ENCODE data around the gene LEO1. TPM values are rescaled to one million over a fixed set of nuclear protein-coding genes. Genes with fewer than 3 reads are reported as not detected.

Gene LEO1
- total and polyA plus RNA-seq, 7 donors = 6.2 to 18.6 (median 7.6) TPM

GRCh38 chr15:51952805-51953204, 18.8 kb downstream of the LEO1 start:
- H3K27ac ChIP-seq = no peak overlapping the region
- H3K4me1 ChIP-seq = no peaks in the 10 kb centered on the region
- DNase-seq = no peak
- no peak overlapping the region for H3K4me3 ChIP-seq
- peaks cover 16 to 94% of the 10 kb centered on the region in 2 donors for H3K36me3 ChIP-seq (ENCODE audit: insufficient read depth in 1 of 2, low read depth in 1 of 2)
- no peak for ATAC-seq
- intact Hi-C loops (cut with DNase I) = no loop called here
- H3K27me3 ChIP-seq (ENCODE audit: insufficient read depth in 3 of 3, low read length in 2 of 3) = no peaks in the 10 kb centered on the region
- H3K9me3 ChIP-seq = no peaks in the 10 kb centered on the region
- 94 to 98% (median 95%) methylated on average over 3 of the region's 3 CpGs for WGBS, 3 donors
- TF ChIP-seq CTCF (IDR thresholded peaks at IDR 0.05) = no peak

GRCh38 chr15:51947124-51947523, 24.5 kb downstream of the LEO1 start:
- no peak for DNase-seq
- no peaks in the 10 kb centered on the region for H3K9me3 ChIP-seq

DNA sequence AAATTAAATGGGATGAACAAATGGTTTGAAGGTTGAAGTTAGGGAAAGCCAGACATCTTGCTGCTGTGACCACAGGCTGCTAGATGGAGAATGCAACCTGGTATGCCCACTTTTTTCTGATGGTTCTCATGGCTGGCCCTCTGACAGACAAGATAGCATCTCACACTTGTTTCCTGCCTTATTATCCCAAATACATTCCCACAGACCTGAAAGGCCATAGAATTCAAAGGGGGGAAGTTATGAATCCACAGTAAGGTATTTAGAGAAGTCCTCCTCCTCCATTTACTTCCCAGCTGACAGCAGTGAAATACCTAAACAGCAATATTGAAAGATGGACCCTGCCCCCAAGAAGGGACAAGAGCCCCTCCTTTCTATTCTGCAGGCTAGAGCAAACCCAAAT, 32.4 kb downstream of the LEO1 start:
- Histone ChIP-seq H3K36me3 (ENCODE audit: insufficient read depth in 1 of 2, low read depth in 1 of 2) (peaks cover 0 to 37% of the 10 kb centered on the region in 2 donors), H3K4me1 (peaks cover 12% of the 10 kb centered on the region), H3K9me3 (no peaks in the 10 kb centered on the region), H3K27ac (no peak overlapping the region), H3K4me3 (no peak overlapping the region), H3K27me3 (ENCODE audit: insufficient read depth in 3 of 3, low read length in 2 of 3) (no peaks in the 10 kb centered on the region)
- intact Hi-C loops (cut with DNase I) = no loop called here
- ATAC-seq (peak in 1 of 4 donors; percentile 14), DNase-seq (no peak)
- no peak for TF ChIP-seq CTCF (IDR thresholded peaks at IDR 0.05)

More at GRCh38 chr15:51947124-51947523, 24.5 kb downstream of the LEO1 start:
- no peak for ATAC-seq
- no peak for TF ChIP-seq CTCF (IDR thresholded peaks at IDR 0.05)
- WGBS, 3 donors = 48 to 95% (median 87%) methylated on average over 2 of the region's 2 CpGs
- H3K4me3 ChIP-seq = no peak overlapping the region
- peaks cover 15 to 84% of the 10 kb centered on the region in 2 donors for H3K36me3 ChIP-seq (ENCODE audit: insufficient read depth in 1 of 2, low read depth in 1 of 2)
- no peak overlapping the region for H3K27ac ChIP-seq
- no peaks in the 10 kb centered on the region for H3K27me3 ChIP-seq (ENCODE audit: insufficient read depth in 3 of 3, low read length in 2 of 3)
- intact Hi-C loops (cut with DNase I) = no loop called here
- peaks cover 4% of the 10 kb centered on the region for H3K4me1 ChIP-seq

GRCh38 chr15:51938286-51938685, 33.3 kb downstream of the LEO1 start:
- 62 to 90% (median 84%) methylated on average over 3 of the region's 3 CpGs for whole genome bisulfite sequencing, 3 donors
- intact Hi-C loops (cut with DNase I) = no loop called here
- no peak for ATAC-seq
- DNase-seq = no peak
- Histone ChIP-seq H3K4me1 (peaks cover 12% of the 10 kb centered on the region), H3K36me3 (ENCODE audit: insufficient read depth in 1 of 2, low read depth in 1 of 2) (peaks cover 0 to 32% of the 10 kb centered on the region in 2 donors), H3K27ac (no peak overlapping the region), H3K27me3 (ENCODE audit: insufficient read depth in 3 of 3, low read length in 2 of 3) (no peaks in the 10 kb centered on the region), H3K9me3 (no peaks in the 10 kb centered on the region), H3K4me3 (no peak overlapping the region)
- TF ChIP-seq CTCF (IDR thresholded peaks at IDR 0.05) = no peak

DNA sequence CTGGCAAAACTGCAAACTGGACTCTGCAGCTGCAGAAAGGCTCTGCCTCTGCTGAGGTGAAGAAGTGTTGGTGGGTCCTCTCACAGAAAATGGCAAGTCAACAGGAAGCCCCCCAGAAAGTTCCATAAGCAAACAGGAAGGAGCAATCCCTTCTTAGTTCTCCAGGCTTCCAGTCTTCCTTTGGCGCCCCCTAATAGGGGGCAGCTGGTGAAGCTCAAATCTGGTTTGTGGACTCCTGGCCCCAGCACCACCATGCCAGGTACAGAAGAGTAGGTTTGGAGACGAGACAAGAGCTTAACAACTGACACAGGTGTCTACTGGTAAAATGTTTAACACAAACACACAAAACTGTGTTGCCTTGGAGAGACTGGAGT, 35.5 kb downstream of the LEO1 start:
- Histone ChIP-seq H3K27me3 (ENCODE audit: insufficient read depth in 3 of 3, low read length in 2 of 3) (no peaks in the 10 kb centered on the region), H3K36me3 (ENCODE audit: insufficient read depth in 1 of 2, low read depth in 1 of 2) (peaks cover 0 to 29% of the 10 kb centered on the region in 2 donors), H3K9me3 (no peaks in the 10 kb centered on the region), H3K4me3 (no peak overlapping the region), H3K4me1 (peaks cover 4% of the 10 kb centered on the region), H3K27ac (no peak overlapping the region)
- intact Hi-C loops (cut with DNase I) = no loop called here
- DNase-seq (no peak), ATAC-seq (no peak)
- 86 to 89% (median 87%) methylated on average over 2 of the region's 2 CpGs for WGBS, 3 donors
- no peak for TF ChIP-seq CTCF (IDR thresholded peaks at IDR 0.05)

Data from psoas muscle (tissue), 8 donors.